K562 (cell line): ENCODE measurements around the gene ATP5F1D. TPM values are rescaled to one million over a fixed set of nuclear protein-coding genes. Genes with fewer than 3 reads are reported as not detected.

ENCODE experiments used
- ATAC-seq: fragments of 200-7000 bp; cut with Tn5 transposase; 3 replicates; pipeline ENCODE4 v1.9.1; 2020; ENCODE audit warnings: moderate library complexity
- BruUV-seq: library from RNA; stranded (reverse); fragments of 400-500 nt; replicated peaks from 2 replicates; lab custom pipeline; 2021; lab: Mats Ljungman, UMichigan
- CTCF ChIA-PET: fragments of 300-600 bp; formaldehyde crosslinking; extraction: SDS; loops from one replicate; lab custom pipeline; 2021; ENCODE audit warnings: low intra/inter-chr PET ratio; lab: Yijun Ruan, JAX
- POLR2A ChIA-PET: fragments of 300-600, 350-650 bp; sonication (Branson Sonifier 250); formaldehyde crosslinking; extraction: SDS; loops from one replicate; lab custom pipeline; 2021; ENCODE audit warnings: antibody characterized with exemption, inconsistent platforms; lab: Yijun Ruan, JAX
- DNase-seq, 4 experiments: peaks; one replicate each; pipeline versions ENCODE4 v3.0.0 to v3.0.0-alpha.2; 2011 to 2018; ENCODE audit warnings: low spot score in 3 of 4, mixed read lengths in 3 of 4; ENCODE audit errors: extremely low read depth in 1 of 4
- FAIRE-seq: peaks from 2 replicates; lab custom pipeline; 2011; peaks lifted over from hg19 to GRCh38; lab: Jason Lieb, UNC
- H2AFZ ChIP-seq: 2 replicates; pipeline ENCODE4 v1.6.0; 2011; ENCODE audit warnings: low read depth, low read length, control low read depth, inconsistent platforms
- H3K27ac ChIP-seq: fragments of 200-600 bp; 3 replicates; pipeline ENCODE4 v1.8.0; 2011; ENCODE audit warnings: low read depth, mild to moderate bottlenecking, control low read depth, inconsistent platforms, low read length, moderate library complexity, mixed read lengths; ENCODE audit errors: extremely low read depth
- H3K27me3 ChIP-seq, 2 experiments: fragments of 300-600 bp in 1 of 2; 2 replicates in 1 of 2; 3 replicates in 1 of 2; pipeline versions ENCODE4 v1.6.0 to v1.8.0; 2011; ENCODE audit warnings: inconsistent platforms in 2 of 2, low read length in 2 of 2, mild to moderate bottlenecking in 1 of 2, mixed read lengths in 1 of 2, moderate library complexity in 1 of 2; ENCODE audit not compliant: control insufficient read depth in 2 of 2, insufficient read depth in 2 of 2
- H3K36me3 ChIP-seq: fragments of 300-600 bp; 3 replicates; pipeline ENCODE4 v1.8.0; 2011; ENCODE audit warnings: mild to moderate bottlenecking, low read length, inconsistent platforms; ENCODE audit not compliant: control insufficient read depth, insufficient read depth
- H3K4me1 ChIP-seq, 2 experiments: fragments of 200-600 bp in 1 of 2; replicated peaks in 1 of 2; 2 replicates in 1 of 2; 3 replicates in 1 of 2; pipeline versions ENCODE4 v1.5.1 to v1.8.0; 2011; ENCODE audit warnings: inconsistent platforms in 2 of 2, low read length in 2 of 2, mild to moderate bottlenecking in 1 of 2, mixed read lengths in 1 of 2, moderate library complexity in 1 of 2; ENCODE audit not compliant: control insufficient read depth in 2 of 2, insufficient read depth in 2 of 2
- H3K4me2 ChIP-seq: 2 replicates; pipeline ENCODE4 v1.6.1; 2011; ENCODE audit warnings: low read length, control low read depth, inconsistent platforms, mixed read lengths; ENCODE audit not compliant: insufficient read depth
- H3K4me3 ChIP-seq: fragments of 200-600 bp; sonication (generic), shearing (Covaris generic); 2 replicates; pipeline ENCODE4 v1.5.1; 2016; ENCODE audit warnings: control low read depth, inconsistent platforms
- H3K79me2 ChIP-seq: fragments of 200-600 bp; 3 replicates; pipeline ENCODE4 v1.8.0; 2011; ENCODE audit warnings: low read length, inconsistent platforms; ENCODE audit not compliant: control insufficient read depth, insufficient read depth
- H3K9ac ChIP-seq, 2 experiments: 2 replicates each; pipeline versions ENCODE4 v1.6.0 to v1.6.1; 2011; ENCODE audit warnings: low read depth in 2 of 2, low read length in 2 of 2, control low read depth in 1 of 2, inconsistent platforms in 1 of 2, mild to moderate bottlenecking in 1 of 2, mixed read lengths in 1 of 2; ENCODE audit not compliant: insufficient read depth in 1 of 2
- H3K9me1 ChIP-seq: one replicate; pipeline ENCODE4 v1.6.0; 2011; ENCODE audit warnings: inconsistent platforms, mild to moderate bottlenecking, low read length, moderate library complexity; ENCODE audit not compliant: control insufficient read depth, insufficient read depth
- H3K9me3 ChIP-seq: replicated peaks from 2 replicates; pipeline ENCODE4 v1.5.1; 2011; ENCODE audit warnings: low read depth, low read length, inconsistent platforms; ENCODE audit not compliant: control insufficient read depth, insufficient read depth
- H4K20me1 ChIP-seq: replicated peaks from 2 replicates; pipeline ENCODE4 v1.6.1; 2011; ENCODE audit warnings: low read length, inconsistent platforms, mixed read lengths; ENCODE audit not compliant: control insufficient read depth, insufficient read depth
- BRD4 ChIP-seq: fragments of 200-600 bp; sonication (generic); IDR thresholded peaks from 2 replicates; pipeline ENCODE4 v1.6.1; 2017; ENCODE audit warnings: inconsistent platforms
- DDX20 ChIP-seq: fragments of 450-650 bp; IDR thresholded peaks from 2 replicates; pipeline ENCODE4 v1.6.1; 2016; ENCODE audit warnings: missing genetic modification characterization, low read depth, mild to moderate bottlenecking, missing compliant biosample characterization, moderate library complexity
- FOXP1 ChIP-seq: sonication (generic); formaldehyde crosslinking; IDR thresholded peaks from 2 replicates; pipeline ENCODE4 v1.8.0; 2022; ENCODE audit warnings: mild to moderate bottlenecking, missing genetic modification reagents
- KAT2B ChIP-seq: IDR thresholded peaks from one replicate; pipeline ENCODE4 v1.6.1; 2012; ENCODE audit warnings: low read depth, mild to moderate bottlenecking, control low read depth, inconsistent platforms, low read length, moderate library complexity
- KLF16 ChIP-seq: IDR thresholded peaks from 2 replicates; pipeline ENCODE4 v1.6.1; 2016; ENCODE audit warnings: antibody characterized with exemption
- MYBL2 ChIP-seq, 2 experiments: fragments of 450-650 bp in 1 of 2; sonication (generic) in 1 of 2; formaldehyde crosslinking in 1 of 2; IDR thresholded peaks; 2 replicates each; pipeline versions ENCODE4 v1.6.1 to v1.8.1; 2017 to 2022; ENCODE audit warnings: borderline replicate concordance in 1 of 2, inconsistent platforms in 1 of 2, low read depth in 1 of 2, mild to moderate bottlenecking in 1 of 2, missing genetic modification reagents in 1 of 2, moderate library complexity in 1 of 2
- NELFE ChIP-seq: IDR thresholded peaks from 2 replicates; pipeline ENCODE4 v1.6.1; 2011; ENCODE audit warnings: mild to moderate bottlenecking; ENCODE audit not compliant: insufficient read depth, insufficient read length
- PPARD ChIP-seq: fragments of 250-450 bp; sonication (Bioruptor Pico); IDR thresholded peaks from 2 replicates; pipeline ENCODE4 v1.8.0; 2022; ENCODE audit warnings: inconsistent platforms, mild to moderate bottlenecking, moderate library complexity
- ZNF324 ChIP-seq: fragments of 250-450 bp; sonication (Bioruptor Pico); IDR thresholded peaks from 2 replicates; pipeline ENCODE4 v1.4.0; 2020; ENCODE audit warnings: mild to moderate bottlenecking
- ZNF347 ChIP-seq: fragments of 450-650 bp; formaldehyde crosslinking; IDR thresholded peaks from 2 replicates; pipeline ENCODE4 v1.4.0; 2020; ENCODE audit warnings: low read depth, mild to moderate bottlenecking, moderate library complexity
- WGBS: fragments of 100-300 bp; shearing (Covaris generic); methylation state at CpG from one replicate; pipeline ENCODE4 v1.1.6; 2016; ENCODE audit warnings: low coverage, mixed read lengths; ENCODE audit not compliant: insufficient coverage; ENCODE audit errors: missing lambda C conversion rate; 5-methylcytosine and 5-hydroxymethylcytosine counted together
- in situ Hi-C: fragments of 300-500 bp; cut with MboI; formaldehyde crosslinking; loops from 4 replicates; pipeline ENCODE4 v1.15.0; 2018; ENCODE audit warnings: inconsistent platforms, mixed read lengths
- intact Hi-C: fragments of 100-400 bp; cut with micrococcal nuclease; formaldehyde crosslinking; loops from 2 replicates; pipeline ENCODE4 v1.14.2; 2022
- polyA plus RNA-seq, 8 experiments: library from polyadenylated mRNA; depleted of rRNA in 4 of 8; stranded (reverse) in 5 of 8; unstranded in 3 of 8; fragments of >200 nt; fragmentation: Nextera tagmentation in 2 of 8; fragmentation: Illumina TruSeq in 1 of 8; extraction: Ambion mirVana in 2 of 8; extraction: Trizol in 1 of 8; gene quantifications; 2 replicates each; pipeline versions ENCODE4 v1.2.1 to v1.2.3, GENCODE V29; 2011 to 2014; ENCODE audit warnings: inconsistent platforms in 1 of 8, missing spikeins in 1 of 8
- total RNA-seq, 7 experiments: library from RNA; depleted of rRNA in 6 of 7; stranded (reverse); fragments of >200 nt in 6 of 7; fragmentation: Illumina TruSeq in 2 of 7; extraction: Trizol in 2 of 7; gene quantifications; 2 replicates each; pipeline versions ENCODE4 v1.2.1 to v1.2.3, GENCODE V29; 2011 to 2021; ENCODE audit warnings: low replicate concordance in 1 of 7

The ATP5F1D gene
- total and polyA plus RNA-seq, 9 of the 15 experiments (the other 6 are each of a cell fraction or from before 2014, with no cell fraction given), result 3.9 to 409 (median 36.8) TPM

DNA sequence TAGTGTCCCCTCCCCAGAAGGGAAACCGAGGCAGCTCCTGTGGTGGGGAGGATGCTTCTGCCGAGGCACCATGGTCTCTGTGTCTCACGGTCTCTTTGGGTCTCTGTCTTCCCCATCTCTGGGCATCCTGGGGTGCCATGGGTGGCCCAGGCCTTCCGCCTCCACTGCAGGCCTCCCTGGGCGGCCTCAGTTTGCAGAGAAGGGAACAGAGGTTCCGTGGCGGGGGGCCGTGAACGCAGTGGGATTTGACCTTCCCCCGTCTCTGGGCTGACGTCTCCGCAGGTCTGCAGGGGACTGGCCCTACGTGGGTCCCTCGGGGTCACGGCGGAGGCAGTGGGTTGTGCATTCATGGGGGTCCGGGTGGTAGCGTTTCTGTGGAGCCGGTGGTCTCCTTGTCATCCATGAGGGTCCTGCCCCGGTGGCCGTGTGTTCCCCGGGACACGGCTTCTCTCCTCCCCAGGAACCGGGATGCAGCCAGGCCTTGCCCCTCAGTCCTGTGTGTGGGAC lies 48.7 kb downstream of the ATP5F1D start:
- TF ChIP-seq NELFE (no peak), DDX20 (tag) (no peak), ZNF324 (CRISPR knock-in tag) (no peak), KLF16 (no peak), MYBL2 (IDR thresholded peaks at IDR 0.05; ENCODE audit: low read depth) (no peak), MYBL2 (CRISPR knock-in tag; IDR thresholded peaks at IDR 0.05; ENCODE audit: borderline replicate concordance) (no peak), ZNF347 (CRISPR knock-in tag) (no peak), KAT2B (no peak), BRD4 (no peak), FOXP1 (CRISPR knock-in tag) (no peak), PPARD (CRISPR knock-in tag) (no peak)
- ChIA-PET CTCF (no interaction called here), POLR2A (interaction anchor here (1.1 kb wide), 1 partner anchor 21 kb away, joined by 4 read pairs; the partner anchor contains the start of gene CIRBP)
- no peak overlapping the region for H2AFZ ChIP-seq
- WGBS, result 36% methylated on average over 17 of the region's 24 CpGs
- no TSS peak for BruUV-seq
- H3K9me1 ChIP-seq, result no peaks in the 10 kb centered on the region
- in situ Hi-C loops, result no loop called here
- H3K27ac ChIP-seq, result no peak overlapping the region
- H3K4me2 ChIP-seq, result no peak overlapping the region
- no peak for ATAC-seq
- peaks cover 35 to 84% of the 10 kb centered on the region in 2 experiments; a peak in 4 of 5 replicates for H3K27me3 ChIP-seq
- no peaks in the 10 kb centered on the region for H3K79me2 ChIP-seq
- H3K9me3 ChIP-seq, result no peaks in the 10 kb centered on the region
- peaks cover 0 to 96% of the 10 kb centered on the region in 2 experiments; a peak in 2 of 5 replicates for H3K4me1 ChIP-seq
- peaks cover 5% of the 10 kb centered on the region; the same call in 1 of the 2 replicates for H4K20me1 ChIP-seq
- FAIRE-seq, result no peak
- no peak for DNase-seq
- no peak overlapping the region for H3K4me3 ChIP-seq
- intact Hi-C loops, result no loop called here
- no peaks in the 10 kb centered on the region for H3K36me3 ChIP-seq
- H3K9ac ChIP-seq, result no peak overlapping the region
